Measurements from ENCODE around the gene DSTN.

The DSTN gene

DNA sequence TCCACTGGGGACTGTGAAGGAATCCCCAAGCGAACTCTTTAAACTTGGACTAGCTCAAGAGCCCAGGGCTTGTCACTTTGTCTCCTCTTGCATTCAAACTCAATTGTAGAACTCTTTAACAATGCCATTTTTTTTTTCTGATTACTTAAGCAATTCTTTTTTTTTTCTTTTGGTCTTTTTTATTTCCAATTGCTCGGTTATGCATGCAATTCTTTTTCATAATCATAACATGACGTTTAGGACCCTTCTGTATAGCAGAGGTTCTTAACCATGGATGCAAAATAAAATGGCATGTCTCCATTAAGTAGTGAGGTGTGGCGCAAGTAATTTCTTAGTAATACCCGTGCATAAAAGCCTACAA, 38.2 kb upstream of the DSTN start:
- H3K36me3 ChIP-seq = no peaks in the 10 kb centered on the region
- peaks cover 0 to 13% (median 0%) of the 10 kb centered on the region in 4 donors for H3K4me1 ChIP-seq
- H3K9me3 ChIP-seq = no peaks in the 10 kb centered on the region
- no peaks in the 10 kb centered on the region for H3K27me3 ChIP-seq
- no peak for DNase-seq
- TF ChIP-seq, protein P1, sequence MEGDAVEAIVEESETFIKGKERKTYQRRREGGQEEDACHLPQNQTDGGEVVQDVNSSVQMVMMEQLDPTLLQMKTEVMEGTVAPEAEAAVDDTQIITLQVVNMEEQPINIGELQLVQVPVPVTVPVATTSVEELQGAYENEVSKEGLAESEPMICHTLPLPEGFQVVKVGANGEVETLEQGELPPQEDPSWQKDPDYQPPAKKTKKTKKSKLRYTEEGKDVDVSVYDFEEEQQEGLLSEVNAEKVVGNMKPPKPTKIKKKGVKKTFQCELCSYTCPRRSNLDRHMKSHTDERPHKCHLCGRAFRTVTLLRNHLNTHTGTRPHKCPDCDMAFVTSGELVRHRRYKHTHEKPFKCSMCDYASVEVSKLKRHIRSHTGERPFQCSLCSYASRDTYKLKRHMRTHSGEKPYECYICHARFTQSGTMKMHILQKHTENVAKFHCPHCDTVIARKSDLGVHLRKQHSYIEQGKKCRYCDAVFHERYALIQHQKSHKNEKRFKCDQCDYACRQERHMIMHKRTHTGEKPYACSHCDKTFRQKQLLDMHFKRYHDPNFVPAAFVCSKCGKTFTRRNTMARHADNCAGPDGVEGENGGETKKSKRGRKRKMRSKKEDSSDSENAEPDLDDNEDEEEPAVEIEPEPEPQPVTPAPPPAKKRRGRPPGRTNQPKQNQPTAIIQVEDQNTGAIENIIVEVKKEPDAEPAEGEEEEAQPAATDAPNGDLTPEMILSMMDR (IDR thresholded peaks at IDR 0.05) = no peak
- intact Hi-C loops (cut with DNase I; ENCODE audit: low total_unique reads) = no loop called here
- H3K27ac ChIP-seq = peak overlapping the region; percentile 68 to 70
- H3K4me3 ChIP-seq = peak overlapping the region; percentile 53 to 73

DNA sequence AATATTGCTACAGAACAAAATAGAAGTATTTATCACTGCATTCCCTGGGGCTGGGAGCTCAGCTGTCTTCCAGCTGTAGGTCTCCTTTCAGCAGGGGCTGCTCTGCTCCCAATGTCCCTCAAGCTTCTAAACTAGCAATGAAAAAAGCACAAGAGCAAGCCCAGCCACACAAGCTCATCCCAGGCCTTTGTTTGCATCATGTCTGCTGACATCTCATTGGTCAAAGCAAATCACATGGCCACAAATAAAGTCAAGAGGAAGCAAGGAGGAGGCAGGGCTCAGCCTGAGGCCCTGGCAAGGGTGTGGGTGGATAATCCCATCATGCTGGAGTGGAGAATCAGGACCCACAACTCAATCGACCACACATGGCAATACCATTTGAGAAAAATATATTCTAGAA, 36.5 kb upstream of the DSTN start:
- H3K36me3 ChIP-seq = no peaks in the 10 kb centered on the region
- peaks cover 0 to 30% (median 15%) of the 10 kb centered on the region in 4 donors for H3K4me1 ChIP-seq
- DNase-seq = no peak
- TF ChIP-seq, protein P1 (IDR thresholded peaks at IDR 0.05) = no peak
- no peak overlapping the region for H3K27ac ChIP-seq
- no peaks in the 10 kb centered on the region for H3K27me3 ChIP-seq
- no peak overlapping the region for H3K4me3 ChIP-seq
- H3K9me3 ChIP-seq = no peaks in the 10 kb centered on the region
- intact Hi-C loops (cut with DNase I; ENCODE audit: low total_unique reads) = no loop called here

DNA sequence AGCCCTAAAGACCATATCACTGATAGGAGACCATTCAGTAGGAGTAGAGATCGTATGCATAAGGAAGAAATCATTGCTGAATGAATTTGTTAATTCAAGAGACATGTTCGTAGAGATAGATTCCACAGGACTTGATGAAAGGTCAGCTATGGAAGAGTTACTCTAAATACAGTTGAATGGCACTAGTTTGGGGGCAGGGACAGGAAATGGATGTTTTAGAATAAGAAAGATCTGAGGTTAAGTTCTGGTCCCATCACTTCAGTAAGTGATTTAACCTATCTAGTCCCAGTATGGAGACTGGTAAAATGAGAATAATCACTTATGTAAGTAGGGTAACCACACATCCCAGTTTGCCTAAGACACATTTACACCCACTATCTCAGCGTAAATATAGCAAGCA, 35.8 kb upstream of the DSTN start:
- Histone ChIP-seq H3K9me3 (no peaks in the 10 kb centered on the region), H3K4me1 (peaks cover 0 to 37% (median 20%) of the 10 kb centered on the region in 4 donors), H3K27ac (no peak overlapping the region), H3K27me3 (no peaks in the 10 kb centered on the region), H3K36me3 (no peaks in the 10 kb centered on the region), H3K4me3 (no peak overlapping the region)
- intact Hi-C loops (cut with DNase I; ENCODE audit: low total_unique reads) = no loop called here
- no peak for DNase-seq
- TF ChIP-seq, protein P1 (IDR thresholded peaks at IDR 0.05) = no peak

DNA sequence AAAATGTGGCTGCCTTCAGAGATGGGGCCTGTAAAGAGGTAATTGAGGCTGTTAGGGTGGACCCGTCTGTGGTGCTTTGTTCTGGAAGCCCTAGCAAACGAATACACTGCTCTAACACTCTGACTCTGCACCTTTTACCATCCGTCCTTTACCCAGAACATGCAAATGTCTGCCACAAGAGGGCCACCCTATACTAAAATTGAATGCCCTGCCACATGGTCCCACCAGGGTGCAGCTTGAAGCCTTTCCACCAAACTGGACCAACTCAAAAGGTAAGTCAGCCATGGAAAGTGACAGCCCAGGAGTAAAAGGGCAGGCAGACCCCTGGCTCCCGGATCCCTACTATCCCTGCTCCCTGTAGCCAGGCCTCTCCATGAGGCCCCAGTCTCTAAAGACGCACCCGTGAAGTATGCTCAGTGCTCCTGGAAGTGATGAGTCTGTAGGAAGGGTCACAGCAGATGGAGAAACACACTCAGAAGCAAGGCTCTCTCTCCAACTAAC, 32.9 kb upstream of the DSTN start:
- Histone ChIP-seq H3K27me3 (no peaks in the 10 kb centered on the region), H3K27ac (peak overlapping the region; percentile 45 to 58), H3K4me3 (no peak overlapping the region), H3K36me3 (no peaks in the 10 kb centered on the region), H3K4me1 (peaks cover 0 to 53% (median 27%) of the 10 kb centered on the region in 4 donors), H3K9me3 (no peaks in the 10 kb centered on the region)
- DNase-seq = peak; percentile 77 to 87
- intact Hi-C loops (cut with DNase I; ENCODE audit: low total_unique reads) = loop anchor here (1.0 kb wide), 1 partner anchor 79 kb away; no protein-coding TSS in a partner anchor
- TF ChIP-seq, protein P1 (IDR thresholded peaks at IDR 0.05) = peak; percentile 94 to 99

DNA sequence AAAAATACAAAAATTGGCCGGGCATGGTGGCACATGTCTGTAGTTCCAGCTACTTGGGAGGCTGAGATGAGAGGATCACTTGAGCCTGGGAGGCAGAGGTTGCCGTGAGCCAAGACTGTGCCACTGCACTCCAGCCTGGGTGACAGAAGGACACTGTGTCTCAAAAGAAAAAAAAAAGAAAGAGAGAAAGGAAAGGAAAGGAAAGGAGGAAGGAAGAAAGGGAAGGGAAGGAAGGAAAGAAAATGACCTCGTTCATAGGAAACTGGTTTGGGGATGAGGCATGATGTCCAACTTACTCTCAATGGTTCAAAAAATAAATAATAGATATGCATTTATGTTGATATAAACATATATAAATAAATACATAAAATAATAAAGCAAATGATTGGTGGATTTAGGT, 31.9 kb upstream of the DSTN start:
- Histone ChIP-seq H3K27me3 (no peaks in the 10 kb centered on the region), H3K36me3 (no peaks in the 10 kb centered on the region), H3K27ac (peak overlapping the region in 1 of 2 donors; percentile 58), H3K4me1 (peaks cover 0 to 60% (median 33%) of the 10 kb centered on the region in 4 donors), H3K9me3 (no peaks in the 10 kb centered on the region), H3K4me3 (no peak overlapping the region)
- TF ChIP-seq, protein P1 (IDR thresholded peaks at IDR 0.05) = no peak
- intact Hi-C loops (cut with DNase I; ENCODE audit: low total_unique reads) = loop anchor here (1.0 kb wide), 1 partner anchor 78 kb away; no protein-coding TSS in a partner anchor
- no peak for DNase-seq
